HG02938 (cell line): ENCODE data around the gene ZFP2.

Experiments used
- ATAC-seq: cut with Tn5 transposase; IDR thresholded peaks from one replicate; pipeline ENCODE4 v1.9.1; 2021; ENCODE audit warnings: mild to moderate bottlenecking, moderate library complexity; ENCODE audit not compliant: unreplicated experiment

The ZFP2 gene

DNA sequence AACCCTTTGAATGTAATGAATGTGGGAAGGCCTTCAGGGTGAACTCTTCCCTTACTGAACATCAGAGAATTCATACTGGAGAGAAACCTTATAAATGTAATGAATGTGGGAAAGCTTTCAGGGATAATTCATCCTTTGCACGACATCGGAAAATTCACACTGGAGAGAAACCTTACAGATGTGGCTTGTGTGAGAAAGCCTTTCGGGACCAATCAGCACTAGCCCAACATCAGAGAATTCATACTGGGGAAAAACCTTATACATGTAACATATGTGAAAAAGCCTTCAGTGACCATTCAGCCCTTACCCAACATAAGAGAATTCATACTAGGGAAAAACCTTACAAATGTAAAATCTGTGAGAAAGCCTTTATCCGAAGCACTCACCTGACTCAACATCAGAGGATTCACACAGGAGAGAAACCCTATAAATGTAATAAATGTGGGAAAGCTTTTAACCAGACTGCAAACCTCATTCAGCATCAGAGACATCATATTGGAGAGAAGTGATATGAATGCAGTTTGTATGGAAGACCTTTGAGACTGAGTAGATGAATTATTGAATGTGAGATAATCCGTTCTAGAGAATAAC lies 69.8 kb downstream of the ZFP2 start:
- no peak for ATAC-seq

GRCh38 chr5:178981381-178981780 lies 85.7 kb downstream of the ZFP2 start:
- ATAC-seq, result no peak
